Effector memory CD8-positive, alpha-beta T cell (primary cell): Measurements from ENCODE around the gene YBEY.
A peak's percentile ranks its signal among the peaks of the same experiment; 100 is the strongest.

Experiments
- ATAC-seq: fragments of 150-1000 bp; cut with Tn5 transposase; replicated peaks from 2 replicates; pipeline ENCODE4 v1.10.0; 2021; ENCODE audit warnings: mild to moderate bottlenecking, moderate library complexity
- DNase-seq, 3 experiments: peaks; one replicate each; pipeline ENCODE4 v3.0.0; 2021
- H3K27ac Mint-ChIP-seq, 2 donors: one replicate each; pipeline ENCODE4 v1.8.0; 2022; ENCODE audit warnings: mild to moderate bottlenecking in 2 of 2, mixed read lengths in 2 of 2, moderate library complexity in 2 of 2
- H3K27me3 Mint-ChIP-seq, 2 donors: one replicate each; pipeline ENCODE4 v1.8.0; 2022; ENCODE audit warnings: mixed read lengths in 2 of 2
- H3K36me3 Mint-ChIP-seq: one replicate; pipeline ENCODE4 v1.8.0; 2022; ENCODE audit warnings: mild to moderate bottlenecking, moderate library complexity, mixed read lengths; ENCODE audit not compliant: insufficient read depth
- H3K4me1 Mint-ChIP-seq, 2 donors: one replicate each; pipeline ENCODE4 v1.8.0; 2022; ENCODE audit warnings: low read depth in 2 of 2, mixed read lengths in 2 of 2
- H3K4me3 Mint-ChIP-seq, 2 donors: one replicate each; pipeline ENCODE4 v1.8.0; 2022; ENCODE audit warnings: mild to moderate bottlenecking in 2 of 2, mixed read lengths in 2 of 2, moderate library complexity in 2 of 2
- H3K9me3 Mint-ChIP-seq, 2 donors: one replicate each; pipeline ENCODE4 v1.8.0; 2022; ENCODE audit warnings: mixed read lengths in 2 of 2

YBEY gene

DNA sequence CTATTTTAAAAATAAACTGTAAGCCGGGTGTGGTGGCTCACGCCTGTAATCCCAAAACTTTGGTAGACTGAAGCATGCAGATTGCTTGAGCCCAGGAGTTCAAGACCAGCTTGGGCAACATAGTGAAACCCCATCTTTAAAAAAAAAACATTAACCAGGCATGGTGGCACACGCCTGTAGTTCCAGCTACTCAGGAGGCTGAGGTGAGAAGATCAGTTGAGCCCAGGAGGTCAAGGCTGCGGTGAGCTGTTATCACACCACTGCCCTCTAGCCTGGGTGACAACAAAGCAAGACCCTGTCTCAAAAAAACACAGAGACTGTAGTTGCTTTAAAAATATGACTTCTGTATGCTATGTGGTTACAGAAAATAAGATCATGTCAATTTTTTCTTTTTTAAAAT lies 33.3 kb upstream of the YBEY start:
- Mint-ChIP-seq H3K36me3 (peaks cover 79% of the 10 kb centered on the region), H3K4me1 (peaks cover 19 to 36% of the 10 kb centered on the region in 2 donors), H3K9me3 (no peaks in the 10 kb centered on the region), H3K27ac (peak overlapping the region; percentile 88), H3K27me3 (no peaks in the 10 kb centered on the region), H3K4me3 (no peak overlapping the region)
- DNase-seq (no peak), ATAC-seq (no peak)

DNA sequence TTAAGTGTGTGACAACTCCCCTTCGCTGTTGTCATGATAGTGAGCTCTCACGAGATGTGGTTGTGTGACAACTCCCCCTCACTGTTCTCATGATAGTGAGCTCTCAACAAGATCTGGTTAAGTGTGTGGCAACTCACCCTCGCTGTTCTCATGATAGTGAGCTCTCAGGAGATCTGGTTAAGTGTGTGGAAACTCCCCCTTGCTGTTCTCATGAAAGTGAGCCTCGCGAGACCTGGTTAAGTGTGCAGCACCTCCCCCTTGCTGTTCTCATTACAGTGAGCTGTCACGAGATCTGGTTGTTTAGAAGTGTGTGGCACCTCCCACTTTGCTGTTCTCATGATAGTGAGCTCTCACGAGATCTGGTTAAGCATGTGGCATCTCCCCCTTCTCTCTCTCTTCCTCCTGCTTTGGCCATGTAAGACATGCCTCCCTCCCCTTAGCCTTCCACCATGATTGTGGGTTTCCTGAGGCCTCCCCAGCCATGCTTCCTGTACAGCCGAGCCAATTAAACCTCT lies 32.5 kb upstream of the YBEY start:
- Mint-ChIP-seq H3K27ac (peak overlapping the region; percentile 88), H3K9me3 (no peaks in the 10 kb centered on the region), H3K36me3 (peaks cover 82% of the 10 kb centered on the region), H3K27me3 (no peaks in the 10 kb centered on the region), H3K4me3 (peak overlapping the region; percentile 11 to 45), H3K4me1 (peaks cover 19 to 32% of the 10 kb centered on the region in 2 donors)
- peak; percentile 93 for ATAC-seq
- DNase-seq, result peak; percentile 26 to 32 (median 28)

DNA sequence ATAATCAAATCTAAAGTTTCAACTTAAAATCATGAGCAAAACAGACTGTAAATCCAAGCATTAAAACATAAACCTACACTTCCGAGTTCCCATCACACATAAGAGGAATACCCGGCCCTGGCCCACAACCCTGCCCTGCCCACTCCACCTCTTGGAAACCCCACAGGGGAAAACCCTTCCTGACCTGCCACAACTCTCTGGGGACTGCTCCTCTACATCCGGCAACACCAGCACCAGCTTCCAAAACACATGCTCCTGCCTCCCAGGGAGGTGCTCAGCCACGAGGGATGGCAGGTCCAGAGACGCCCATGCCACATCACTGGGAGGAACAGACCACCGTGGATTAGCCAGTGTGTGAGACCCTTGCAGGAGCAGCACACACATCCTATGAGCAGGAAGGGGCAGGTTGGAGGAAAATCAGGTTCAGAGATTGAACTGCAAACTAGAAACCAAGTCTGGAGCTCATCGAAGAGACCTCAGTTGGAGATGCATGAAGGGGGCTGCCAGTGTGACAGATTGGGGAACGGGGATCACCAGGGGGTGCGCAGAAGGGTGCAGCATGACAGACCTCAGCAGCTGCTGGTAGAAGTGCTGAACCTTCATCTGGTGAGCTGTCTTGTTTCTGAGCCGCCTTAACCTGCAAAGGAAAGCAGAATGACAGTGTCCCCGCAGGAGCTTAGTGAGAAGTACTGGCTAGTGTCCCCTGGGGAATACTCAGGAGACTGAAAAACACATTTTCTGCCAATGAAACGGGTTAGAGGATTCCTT lies 31.8 kb upstream of the YBEY start:
- ATAC-seq (no peak), DNase-seq (no peak)
- Mint-ChIP-seq H3K27ac (peak overlapping the region; percentile 88), H3K27me3 (no peaks in the 10 kb centered on the region), H3K9me3 (no peaks in the 10 kb centered on the region), H3K4me3 (peak overlapping the region; percentile 11 to 45), H3K4me1 (peaks cover 19 to 30% of the 10 kb centered on the region in 2 donors), H3K36me3 (peaks cover 82% of the 10 kb centered on the region)

DNA sequence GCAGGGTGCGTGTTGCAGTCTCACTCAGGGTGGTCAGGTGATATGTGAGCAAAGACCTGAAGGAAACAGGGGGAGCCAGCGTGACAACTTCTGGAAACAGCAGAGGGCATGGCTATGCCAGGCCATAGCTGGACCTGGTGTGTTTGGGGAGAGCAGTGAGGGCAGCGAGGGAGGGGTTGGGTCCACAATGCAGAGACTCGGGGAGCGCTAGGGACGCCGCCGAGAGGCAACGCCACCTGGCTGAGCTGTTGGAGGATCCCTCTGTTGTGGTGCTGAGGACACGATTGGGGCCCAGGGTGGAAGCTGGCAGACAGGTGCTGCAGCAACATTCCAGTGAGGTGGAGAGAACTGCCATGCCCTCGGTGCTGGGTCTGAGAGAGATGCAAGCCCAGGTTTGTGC lies 31.0 kb upstream of the YBEY start:
- H3K4me1 Mint-ChIP-seq, result peaks cover 17 to 24% of the 10 kb centered on the region in 2 donors
- H3K36me3 Mint-ChIP-seq, result peaks cover 85% of the 10 kb centered on the region
- no peaks in the 10 kb centered on the region for H3K9me3 Mint-ChIP-seq
- ATAC-seq (no peak), DNase-seq (no peak)
- H3K27ac Mint-ChIP-seq, result peak overlapping the region; percentile 63 to 88
- no peaks in the 10 kb centered on the region for H3K27me3 Mint-ChIP-seq
- H3K4me3 Mint-ChIP-seq, result no peak overlapping the region

DNA sequence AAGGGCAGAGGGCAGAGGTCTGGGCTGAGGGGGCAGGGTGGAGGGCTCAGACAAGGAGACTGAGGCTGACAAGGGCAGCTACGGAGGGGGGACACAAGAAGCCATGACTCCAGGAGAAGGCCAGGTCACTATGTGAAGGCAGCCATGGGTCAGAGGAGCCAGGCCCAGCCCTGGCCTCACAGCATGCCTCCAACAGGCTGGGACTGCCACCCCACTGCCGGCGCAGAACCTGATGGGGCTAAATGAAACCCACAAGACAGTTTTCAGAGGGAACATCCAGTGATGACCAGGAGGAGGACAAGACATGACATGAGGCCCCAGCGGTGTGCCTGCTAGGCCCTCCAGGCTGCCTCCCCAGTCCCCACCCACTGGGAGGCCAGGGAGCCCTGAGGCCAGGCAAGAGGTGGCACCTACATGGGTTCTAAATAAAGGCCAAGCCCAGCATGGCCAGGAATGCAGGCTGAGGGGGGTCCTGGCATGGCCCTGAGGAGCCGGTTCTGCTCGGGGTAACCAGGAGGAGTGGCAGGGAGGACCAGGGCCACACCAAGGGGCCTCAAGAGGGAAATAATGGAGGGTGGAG lies 30.3 kb upstream of the YBEY start:
- peaks cover 14 to 17% of the 10 kb centered on the region in 2 donors for H3K4me1 Mint-ChIP-seq
- H3K4me3 Mint-ChIP-seq, result no peak overlapping the region
- no peak for DNase-seq
- peak overlapping the region in 1 of 2 donors; percentile 42 for H3K27ac Mint-ChIP-seq
- no peaks in the 10 kb centered on the region for H3K27me3 Mint-ChIP-seq
- H3K36me3 Mint-ChIP-seq, result peaks cover 83% of the 10 kb centered on the region
- no peaks in the 10 kb centered on the region for H3K9me3 Mint-ChIP-seq
- no peak for ATAC-seq

DNA sequence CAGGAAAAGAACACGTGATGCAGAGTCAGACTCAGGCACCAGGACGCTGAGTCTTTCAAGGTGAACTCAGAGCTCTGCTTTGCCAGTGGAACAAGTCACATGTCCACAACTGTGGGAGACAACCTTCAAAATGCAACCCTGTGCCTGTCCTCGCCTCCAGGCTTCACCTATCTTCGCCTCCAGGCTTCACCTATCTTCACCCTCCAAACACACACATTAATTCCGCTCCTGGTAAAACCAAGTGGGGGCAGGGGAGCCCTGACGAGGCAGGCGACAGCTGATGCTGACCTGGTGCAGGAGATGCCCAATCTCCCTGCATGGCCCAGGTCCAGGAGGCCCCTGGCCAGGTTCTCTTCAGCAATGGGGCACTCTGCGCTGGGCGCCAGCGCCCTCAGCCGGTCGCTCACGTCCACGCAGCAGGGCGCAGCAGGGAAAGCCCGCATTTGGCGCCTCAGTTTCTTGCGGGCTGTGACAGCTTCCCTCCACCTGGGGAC lies 29.6 kb upstream of the YBEY start:
- H3K4me1 Mint-ChIP-seq, result peaks cover 14 to 17% of the 10 kb centered on the region in 2 donors
- H3K27me3 Mint-ChIP-seq, result no peaks in the 10 kb centered on the region
- H3K9me3 Mint-ChIP-seq, result no peaks in the 10 kb centered on the region
- no peak overlapping the region for H3K27ac Mint-ChIP-seq
- peaks cover 83% of the 10 kb centered on the region for H3K36me3 Mint-ChIP-seq
- DNase-seq (no peak), ATAC-seq (no peak)
- H3K4me3 Mint-ChIP-seq, result no peak overlapping the region

DNA sequence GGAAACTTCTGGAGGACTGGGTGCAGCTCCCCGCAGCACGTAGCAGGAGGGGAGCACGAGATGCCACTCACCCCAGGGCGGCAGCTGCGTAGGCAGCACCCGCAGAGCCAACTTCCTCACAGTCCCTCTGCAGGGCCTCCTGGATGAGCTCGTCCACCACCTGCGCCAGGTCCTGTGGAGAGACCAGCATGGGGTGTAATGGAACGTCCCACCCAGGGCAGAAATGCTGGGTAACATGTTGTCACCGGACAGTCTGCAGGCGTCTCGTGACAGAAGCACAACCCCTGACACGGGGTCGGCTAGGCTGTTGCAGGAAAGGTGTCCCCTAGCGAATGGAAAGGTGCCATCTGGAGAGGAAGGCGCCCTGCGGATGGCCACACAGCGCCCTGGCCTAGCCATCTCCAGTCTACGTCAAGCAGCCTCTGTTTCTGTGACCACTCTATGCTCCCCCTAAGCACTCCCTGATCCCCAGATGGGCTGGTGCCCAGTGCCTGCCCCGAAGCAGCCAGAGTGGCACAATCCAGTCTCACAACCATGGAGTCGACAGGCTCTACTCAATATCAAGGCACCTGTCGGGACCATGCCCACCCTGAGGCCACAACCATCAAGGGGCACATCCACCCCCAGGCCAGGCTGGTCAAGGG lies 22.0 kb upstream of the YBEY start:
- H3K27ac Mint-ChIP-seq, result no peak overlapping the region
- no peak overlapping the region for H3K4me3 Mint-ChIP-seq
- H3K36me3 Mint-ChIP-seq, result peaks cover 75% of the 10 kb centered on the region
- peaks cover 0 to 2% of the 10 kb centered on the region in 2 donors for H3K4me1 Mint-ChIP-seq
- ATAC-seq (no peak), DNase-seq (no peak)
- no peaks in the 10 kb centered on the region for H3K9me3 Mint-ChIP-seq
- H3K27me3 Mint-ChIP-seq, result no peaks in the 10 kb centered on the region

DNA sequence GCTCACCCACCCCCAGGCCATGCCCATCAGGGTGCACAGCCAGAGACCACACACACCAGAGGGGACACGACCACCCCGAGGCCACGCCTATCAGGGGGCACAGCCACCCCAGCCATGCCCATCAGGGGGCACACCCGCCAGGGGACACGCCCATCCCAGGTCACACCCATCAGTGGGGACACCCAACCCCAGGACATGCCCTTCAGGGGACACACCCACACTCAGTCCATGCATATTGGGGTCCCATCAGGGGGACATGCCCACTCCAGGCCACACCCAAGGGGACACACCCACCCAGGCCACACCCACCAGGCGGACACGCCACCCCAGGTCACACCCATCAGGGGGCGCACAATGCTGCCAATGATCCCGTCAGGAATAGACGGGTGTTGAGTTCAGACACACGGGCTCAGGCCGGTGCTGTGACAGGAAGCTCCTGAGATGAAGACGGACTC lies 21.4 kb upstream of the YBEY start:
- ATAC-seq, result no peak
- no peaks in the 10 kb centered on the region for H3K9me3 Mint-ChIP-seq
- peaks cover 0 to 2% of the 10 kb centered on the region in 2 donors for H3K4me1 Mint-ChIP-seq
- H3K36me3 Mint-ChIP-seq, result peaks cover 75% of the 10 kb centered on the region
- no peak overlapping the region for H3K27ac Mint-ChIP-seq
- no peaks in the 10 kb centered on the region for H3K27me3 Mint-ChIP-seq
- no peak for DNase-seq
- no peak overlapping the region for H3K4me3 Mint-ChIP-seq

DNA sequence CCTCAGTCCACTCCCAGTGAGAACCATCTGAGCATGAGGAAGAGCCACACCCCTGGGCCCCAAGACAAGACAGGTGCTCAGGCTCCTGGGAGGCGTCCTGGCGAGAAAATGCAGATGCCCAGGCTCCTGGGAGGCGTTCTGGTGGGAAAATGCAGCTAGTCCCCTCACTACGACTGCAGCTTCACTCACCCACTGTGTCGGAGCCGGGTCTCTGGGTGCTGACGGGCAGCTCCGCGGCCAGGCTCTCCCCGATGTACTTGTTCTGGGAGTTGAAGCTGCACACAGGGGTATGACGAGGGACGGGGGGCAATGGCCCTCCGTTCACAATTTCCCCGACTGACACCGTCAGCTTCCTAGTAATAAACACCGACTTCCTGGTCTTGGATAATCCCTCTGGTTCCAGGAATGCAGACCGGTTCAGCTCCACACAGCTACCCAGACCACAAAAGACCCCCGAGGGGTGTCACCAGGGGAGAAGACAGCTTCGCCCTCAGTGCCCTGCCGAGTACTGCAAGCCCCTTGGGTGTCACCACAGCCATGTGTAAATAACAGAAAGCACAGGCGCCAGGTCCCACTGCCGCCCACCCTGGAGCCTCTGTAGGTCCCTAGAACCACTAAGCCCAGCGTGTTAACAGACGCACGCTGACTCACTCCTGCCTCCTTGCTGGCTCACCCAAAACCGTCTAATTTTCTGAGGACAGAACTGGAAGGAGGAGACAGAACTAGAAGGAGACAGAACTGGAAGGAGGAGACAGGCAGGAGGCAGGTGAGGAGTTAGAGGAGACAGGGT lies 20.2 kb upstream of the YBEY start:
- Mint-ChIP-seq H3K4me3 (no peak overlapping the region), H3K9me3 (no peaks in the 10 kb centered on the region), H3K27ac (peak overlapping the region in 1 of 2 donors; percentile 45), H3K36me3 (peaks cover 76% of the 10 kb centered on the region), H3K27me3 (no peaks in the 10 kb centered on the region), H3K4me1 (peaks cover 0 to 2% of the 10 kb centered on the region in 2 donors)
- no peak for ATAC-seq
- no peak for DNase-seq

DNA sequence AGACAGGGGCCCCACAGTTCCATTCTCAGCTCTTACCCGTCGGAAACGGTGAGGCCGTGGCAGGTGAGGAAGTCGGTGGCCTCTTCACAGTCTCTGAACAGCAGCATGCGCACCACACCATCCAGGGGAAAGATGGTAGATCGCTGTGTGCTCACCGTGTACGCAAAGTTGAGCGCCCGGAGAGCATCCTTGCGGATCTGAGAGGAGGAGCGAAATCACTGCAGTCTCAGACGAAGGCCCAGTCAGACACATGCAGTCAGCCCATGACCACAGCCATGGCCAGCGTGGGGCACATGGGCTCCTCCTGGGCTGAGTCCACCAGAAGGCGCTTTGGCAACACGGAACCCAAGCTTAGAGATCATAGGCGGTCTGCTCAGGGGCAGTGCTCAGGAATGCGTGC lies 19.2 kb upstream of the YBEY start:
- Mint-ChIP-seq H3K27ac (peak overlapping the region in 1 of 2 donors; percentile 45), H3K27me3 (no peaks in the 10 kb centered on the region), H3K9me3 (no peaks in the 10 kb centered on the region), H3K36me3 (peaks cover 79% of the 10 kb centered on the region), H3K4me1 (peaks cover 0 to 2% of the 10 kb centered on the region in 2 donors), H3K4me3 (no peak overlapping the region)
- ATAC-seq (no peak), DNase-seq (no peak)

DNA sequence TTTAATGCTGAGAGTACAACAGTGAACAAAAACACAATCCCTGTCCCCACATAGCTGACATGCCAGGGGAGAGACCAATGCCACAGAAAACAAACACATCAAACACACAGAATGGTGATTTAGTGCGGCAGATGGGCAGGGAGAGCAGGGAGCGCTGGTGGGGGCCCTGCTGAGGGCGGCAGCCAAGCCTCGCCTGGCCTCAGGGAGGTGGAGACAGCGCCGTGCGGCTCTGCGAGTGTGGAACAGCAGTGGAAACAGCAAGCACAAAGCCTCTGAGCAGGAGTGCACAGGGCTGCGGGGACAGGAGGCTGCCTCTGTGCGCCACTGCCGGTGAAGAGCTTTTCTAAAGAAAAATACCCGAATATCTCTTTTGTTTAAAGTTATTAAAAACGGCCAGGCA lies 17.8 kb upstream of the YBEY start:
- Mint-ChIP-seq H3K27ac (no peak overlapping the region), H3K4me3 (no peak overlapping the region), H3K4me1 (peaks cover 0 to 2% of the 10 kb centered on the region in 2 donors), H3K27me3 (no peaks in the 10 kb centered on the region), H3K36me3 (peaks cover 77% of the 10 kb centered on the region), H3K9me3 (no peaks in the 10 kb centered on the region)
- DNase-seq (no peak), ATAC-seq (no peak)

DNA sequence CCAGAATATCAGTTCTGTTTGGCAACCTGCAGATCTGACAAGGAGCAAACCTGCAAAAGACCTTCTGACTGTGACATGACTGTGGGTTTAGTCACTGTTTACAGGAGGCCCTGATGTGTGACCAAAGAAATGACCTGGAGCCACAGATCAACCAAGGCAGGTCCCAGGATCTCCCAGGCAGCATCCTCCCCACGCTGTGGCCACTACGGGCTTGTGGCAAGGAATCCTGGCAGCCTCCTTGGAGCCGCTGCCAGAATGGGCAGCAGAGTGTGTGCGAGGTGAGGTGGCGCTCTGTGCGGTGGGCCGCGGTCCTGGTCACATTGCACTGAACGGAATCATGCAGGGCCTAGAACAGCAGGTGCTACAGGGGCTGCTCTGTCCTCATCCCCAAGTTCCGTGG lies 16.7 kb upstream of the YBEY start:
- Mint-ChIP-seq H3K4me1 (peaks cover 0 to 4% of the 10 kb centered on the region in 2 donors), H3K4me3 (no peak overlapping the region), H3K27me3 (no peaks in the 10 kb centered on the region), H3K27ac (no peak overlapping the region), H3K36me3 (peaks cover 82% of the 10 kb centered on the region), H3K9me3 (no peaks in the 10 kb centered on the region)
- no peak for DNase-seq
- ATAC-seq, result no peak

DNA sequence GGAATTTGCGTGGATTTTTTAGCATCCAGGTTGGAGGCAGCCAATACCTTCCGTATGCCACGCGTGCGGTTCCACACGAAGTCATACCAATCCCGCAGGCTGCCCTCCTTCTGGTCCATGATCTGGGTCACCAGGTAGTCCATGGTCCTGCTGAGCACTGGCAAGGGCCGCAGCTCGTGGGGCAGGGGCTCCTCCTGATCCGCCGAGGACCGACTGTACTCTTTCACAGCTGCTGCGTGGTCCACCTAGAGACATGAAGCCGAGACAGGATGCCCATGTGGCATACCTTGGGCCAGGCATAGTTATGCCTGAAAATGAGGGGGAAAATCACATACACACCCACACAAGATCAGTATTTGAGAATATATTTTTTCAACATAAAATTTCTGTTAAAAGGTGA lies 12.8 kb upstream of the YBEY start:
- H3K4me1 Mint-ChIP-seq, result peaks cover 1 to 4% of the 10 kb centered on the region in 2 donors
- DNase-seq, result no peak

More for the DNA sequence above, 12.8 kb upstream of the YBEY start:
- no peak for ATAC-seq
- Mint-ChIP-seq H3K27ac (peak overlapping the region in 1 of 2 donors; percentile 69), H3K4me3 (no peak overlapping the region), H3K36me3 (peaks cover 95% of the 10 kb centered on the region), H3K27me3 (no peaks in the 10 kb centered on the region), H3K9me3 (no peaks in the 10 kb centered on the region)
